SK-N-SH (cell line): Measurements from ENCODE around the gene ATM. TPM values are rescaled to one million over a fixed set of nuclear protein-coding genes. Genes with fewer than 3 reads are reported as not detected.

ENCODE experiments used
- CTCF ChIA-PET: fragments of 300-600, 350-600 bp; formaldehyde crosslinking; extraction: SDS; loops from one replicate; lab custom pipeline; 2021; lab: Yijun Ruan, JAX
- POLR2A ChIA-PET: fragments of 350-600 bp; sonication (Branson Sonifier 250); formaldehyde crosslinking; extraction: SDS; loops from one replicate; lab custom pipeline; 2020; ENCODE audit warnings: antibody characterized with exemption, inconsistent platforms; lab: Yijun Ruan, JAX
- DNase-seq: peaks from one replicate; pipeline ENCODE4 v3.0.0; 2012
- H2AFZ ChIP-seq: fragments of 200-600 bp; sonication (generic); 2 replicates; pipeline ENCODE4 v1.8.1; 2016; ENCODE audit warnings: antibody characterized with exemption, mild to moderate bottlenecking, low read depth
- H3F3A ChIP-seq: fragments of 200-600 bp; sonication (generic); replicated peaks from 2 replicates; pipeline ENCODE3; 2016; ENCODE audit warnings: antibody characterized with exemption, mild to moderate bottlenecking; ENCODE audit not compliant: insufficient read depth
- H3K27ac ChIP-seq, 2 experiments: fragments of 200-500 bp in 1 of 2; fragments of 200-600 bp in 1 of 2; sonication (Bioruptor generic) in 1 of 2; sonication (generic), shearing (Covaris generic) in 1 of 2; 2 replicates each; pipeline versions ENCODE4 v1.5.1 to v1.6.1; 2014 to 2016; ENCODE audit warnings: low read depth in 2 of 2, inconsistent platforms in 1 of 2, low read length in 1 of 2, mild to moderate bottlenecking in 1 of 2, mixed read lengths in 1 of 2
- H3K27me3 ChIP-seq: fragments of 200-600 bp; sonication (generic), shearing (Covaris generic); 2 replicates; pipeline ENCODE4 v1.6.1; 2016; ENCODE audit warnings: mixed run types; ENCODE audit not compliant: insufficient read depth
- H3K36me3 ChIP-seq, 2 experiments: fragments of 200-500 bp in 1 of 2; fragments of 200-600 bp in 1 of 2; sonication (Bioruptor generic) in 1 of 2; sonication (generic) in 1 of 2; replicated peaks in 1 of 2; 2 replicates each; pipeline versions ENCODE3 to v1.5.1; 2014 to 2016; ENCODE audit warnings: low read length in 1 of 2, mild to moderate bottlenecking in 1 of 2; ENCODE audit not compliant: insufficient read depth in 2 of 2, control insufficient read depth in 1 of 2
- H3K4me1 ChIP-seq, 2 experiments: fragments of 200-500 bp in 1 of 2; fragments of 200-600 bp in 1 of 2; sonication (Bioruptor generic) in 1 of 2; sonication (generic), shearing (Covaris generic) in 1 of 2; 2 replicates each; pipeline versions ENCODE4 v1.5.1 to v1.6.1; 2014 to 2016; ENCODE audit warnings: low read depth in 1 of 2, low read length in 1 of 2, mixed run types in 1 of 2; ENCODE audit not compliant: insufficient read depth in 2 of 2, control insufficient read depth in 1 of 2
- H3K4me2 ChIP-seq: fragments of 200-600 bp; sonication (generic), shearing (Covaris generic); 2 replicates; pipeline ENCODE4 v1.6.1; 2017; ENCODE audit warnings: mixed run types
- H3K4me3 ChIP-seq, 2 experiments: fragments of 200-500 bp in 1 of 2; fragments of 200-600 bp in 1 of 2; sonication (Bioruptor generic) in 1 of 2; sonication (generic), shearing (Covaris generic) in 1 of 2; 2 replicates each; pipeline versions ENCODE4 v1.5.1 to v1.8.1; 2014 to 2016; ENCODE audit warnings: low read depth in 2 of 2, inconsistent platforms in 1 of 2, low read length in 1 of 2, mild to moderate bottlenecking in 1 of 2, mixed read lengths in 1 of 2, moderate library complexity in 1 of 2
- H3K79me2 ChIP-seq: fragments of 200-600 bp; sonication (generic); 2 replicates; pipeline ENCODE4 v1.8.1; 2017; ENCODE audit warnings: mild to moderate bottlenecking; ENCODE audit not compliant: insufficient read depth
- H3K9ac ChIP-seq: fragments of 200-600 bp; sonication (generic); 2 replicates; pipeline ENCODE4 v1.6.1; 2017; ENCODE audit warnings: mixed run types
- H3K9me2 ChIP-seq: fragments of 200-600 bp; sonication (generic); 2 replicates; pipeline ENCODE4 v1.6.1; 2017; ENCODE audit warnings: mixed run types
- H3K9me3 ChIP-seq: fragments of 200-600 bp; sonication (generic); 2 replicates; pipeline ENCODE4 v1.6.1; 2017; ENCODE audit warnings: mixed run types, mild to moderate bottlenecking, moderate library complexity
- H4K20me1 ChIP-seq: fragments of 200-600 bp; sonication (generic); 2 replicates; pipeline ENCODE4 v1.6.1; 2017; ENCODE audit warnings: mild to moderate bottlenecking, mixed run types; ENCODE audit not compliant: insufficient read depth
- CHD2 ChIP-seq: fragments of 150-350 bp; IDR thresholded peaks from 2 replicates; pipeline ENCODE4 v1.6.1; 2018; ENCODE audit warnings: low read length; ENCODE audit not compliant: partially characterized antibody
- CTCF ChIP-seq: fragments of 200-600 bp; sonication (generic); IDR thresholded peaks from 2 replicates; pipeline ENCODE4 v1.6.1; 2017; ENCODE audit warnings: antibody characterized with exemption, mild to moderate bottlenecking, moderate library complexity
- ELF1 ChIP-seq: IDR thresholded peaks from 2 replicates; pipeline ENCODE4 v1.4.0; 2012
- FOSL2 ChIP-seq: IDR thresholded peaks from 2 replicates; pipeline ENCODE4 v1.4.0; 2012; ENCODE audit warnings: low read depth, mild to moderate bottlenecking, moderate library complexity, borderline replicate concordance
- FOXJ3 ChIP-seq: sonication (generic); formaldehyde crosslinking; IDR thresholded peaks from 2 replicates; pipeline ENCODE4 v1.5.1; 2020; ENCODE audit warnings: mild to moderate bottlenecking, missing genetic modification reagents
- FOXM1 ChIP-seq: IDR thresholded peaks from 2 replicates; pipeline ENCODE4 v1.4.0; 2012; ENCODE audit warnings: low read depth, mild to moderate bottlenecking
- GABPA ChIP-seq: IDR thresholded peaks from 2 replicates; pipeline ENCODE4 v1.4.0; 2012; ENCODE audit warnings: low read depth, mild to moderate bottlenecking
- GATA2 ChIP-seq: sonication (generic); formaldehyde crosslinking; IDR thresholded peaks from 2 replicates; pipeline ENCODE4 v1.5.0; 2020; ENCODE audit warnings: mild to moderate bottlenecking, missing genetic modification reagents
- IRF3 ChIP-seq: fragments of 150-350 bp; IDR thresholded peaks from 2 replicates; pipeline ENCODE4 v1.6.1; 2016; ENCODE audit warnings: mild to moderate bottlenecking, low read depth, low read length
- MEF2A ChIP-seq: IDR thresholded peaks from 2 replicates; pipeline ENCODE4 v1.4.0; 2012; ENCODE audit warnings: low read depth, borderline replicate concordance
- POLR2AphosphoS5 ChIP-seq: IDR thresholded peaks from 2 replicates; pipeline ENCODE4 v1.6.1; 2012; ENCODE audit warnings: low read depth, low read length
- RXRA ChIP-seq: IDR thresholded peaks from 2 replicates; pipeline ENCODE4 v1.4.0; 2012; ENCODE audit warnings: low read depth, mild to moderate bottlenecking, borderline replicate concordance
- TAF1 ChIP-seq: IDR thresholded peaks from 2 replicates; pipeline ENCODE4 v1.6.1; 2012; ENCODE audit warnings: low read depth, mild to moderate bottlenecking, low read length, moderate library complexity, borderline replicate concordance
- TCF12 ChIP-seq: IDR thresholded peaks from 2 replicates; pipeline ENCODE4 v1.4.0; 2012
- USF1 ChIP-seq: IDR thresholded peaks from 2 replicates; pipeline ENCODE4 v1.4.0; 2012; ENCODE audit warnings: low read depth, borderline replicate concordance
- USF2 ChIP-seq: fragments of 150-350 bp; IDR thresholded peaks from 2 replicates; pipeline ENCODE4 v1.6.1; 2017; ENCODE audit warnings: antibody characterized with exemption, low read length, low read depth, borderline replicate concordance
- WGBS: methylation state at CpG from one replicate; pipeline ENCODE4 v1.1.6; 2017; ENCODE audit warnings: low lambda C conversion rate; 5-methylcytosine and 5-hydroxymethylcytosine counted together
- polyA plus RNA-seq, 3 experiments: library from polyadenylated mRNA; depleted of rRNA; stranded (reverse); fragments of >200 nt; gene quantifications; 2 replicates each; pipeline ENCODE4 v1.2.3, GENCODE V29; 2012
- TF ChIP-seq, protein P1 (sequence below): IDR thresholded peaks from 2 replicates; pipeline ENCODE4; 2012
- TF ChIP-seq, protein P2 (sequence below): IDR thresholded peaks from 2 replicates; pipeline ENCODE4 v1.4.0; 2012; ENCODE audit warnings: low read depth, borderline replicate concordance

ATM gene
- polyA plus RNA-seq, 1 of the 3 experiments (the other 2 are of a cell fraction): 14.1 TPM

GRCh38 chr11:108364159-108364558 lies 141.3 kb downstream of the ATM start:
- ChIA-PET POLR2A (no interaction called here), CTCF (no interaction called here)
- Histone ChIP-seq H3K79me2 (no peaks in the 10 kb centered on the region), H3K9ac (no peak overlapping the region), H3K27me3 (no peaks in the 10 kb centered on the region), H3K9me2 (no peaks in the 10 kb centered on the region), H3K27ac (no peak overlapping the region), H3K36me3 (peaks cover 9 to 14% of the 10 kb centered on the region in 2 experiments), H2AFZ (no peak overlapping the region), H3F3A (no peaks in the 10 kb centered on the region), H3K9me3 (no peaks in the 10 kb centered on the region), H3K4me2 (no peak overlapping the region), H3K4me1 (no peaks in the 10 kb centered on the region; a peak in 1 of 4 replicates), H4K20me1 (no peaks in the 10 kb centered on the region), H3K4me3 (no peak overlapping the region)
- no peak for DNase-seq
- TF ChIP-seq, protein P1, sequence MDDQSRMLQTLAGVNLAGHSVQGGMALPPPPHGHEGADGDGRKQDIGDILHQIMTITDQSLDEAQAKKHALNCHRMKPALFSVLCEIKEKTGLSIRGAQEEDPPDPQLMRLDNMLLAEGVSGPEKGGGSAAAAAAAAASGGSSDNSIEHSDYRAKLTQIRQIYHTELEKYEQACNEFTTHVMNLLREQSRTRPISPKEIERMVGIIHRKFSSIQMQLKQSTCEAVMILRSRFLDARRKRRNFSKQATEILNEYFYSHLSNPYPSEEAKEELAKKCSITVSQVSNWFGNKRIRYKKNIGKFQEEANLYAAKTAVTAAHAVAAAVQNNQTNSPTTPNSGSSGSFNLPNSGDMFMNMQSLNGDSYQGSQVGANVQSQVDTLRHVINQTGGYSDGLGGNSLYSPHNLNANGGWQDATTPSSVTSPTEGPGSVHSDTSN: 0 out of 2 replicates have a peak, but pooled peaks have one; percentile 5
- TF ChIP-seq POLR2AphosphoS5: no peak
- WGBS: 95% methylated on average over 2 of the region's 2 CpGs

- Histone ChIP-seq H4K20me1 (no peaks in the 10 kb centered on the region), H2AFZ (no peak overlapping the region), H3K79me2 (no peaks in the 10 kb centered on the region)
- no peak for TF ChIP-seq TCF12
- no peak for TF ChIP-seq GATA2
- no peak for TF ChIP-seq USF1
- no peak for TF ChIP-seq FOXJ3
- no peak for TF ChIP-seq MEF2A
- TF ChIP-seq CHD2: no peak
- TF ChIP-seq GABPA: no peak
- no peak for TF ChIP-seq ELF1
- TF ChIP-seq, protein P2, sequence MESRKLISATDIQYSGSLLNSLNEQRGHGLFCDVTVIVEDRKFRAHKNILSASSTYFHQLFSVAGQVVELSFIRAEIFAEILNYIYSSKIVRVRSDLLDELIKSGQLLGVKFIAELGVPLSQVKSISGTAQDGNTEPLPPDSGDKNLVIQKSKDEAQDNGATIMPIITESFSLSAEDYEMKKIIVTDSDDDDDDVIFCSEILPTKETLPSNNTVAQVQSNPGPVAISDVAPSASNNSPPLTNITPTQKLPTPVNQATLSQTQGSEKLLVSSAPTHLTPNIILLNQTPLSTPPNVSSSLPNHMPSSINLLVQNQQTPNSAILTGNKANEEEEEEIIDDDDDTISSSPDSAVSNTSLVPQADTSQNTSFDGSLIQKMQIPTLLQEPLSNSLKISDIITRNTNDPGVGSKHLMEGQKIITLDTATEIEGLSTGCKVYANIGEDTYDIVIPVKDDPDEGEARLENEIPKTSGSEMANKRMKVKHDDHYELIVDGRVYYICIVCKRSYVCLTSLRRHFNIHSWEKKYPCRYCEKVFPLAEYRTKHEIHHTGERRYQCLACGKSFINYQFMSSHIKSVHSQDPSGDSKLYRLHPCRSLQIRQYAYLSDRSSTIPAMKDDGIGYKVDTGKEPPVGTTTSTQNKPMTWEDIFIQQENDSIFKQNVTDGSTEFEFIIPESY: no peak
- TF ChIP-seq CTCF: no peak
- TF ChIP-seq FOSL2: no peak
- TF ChIP-seq IRF3: no peak
- no peak for TF ChIP-seq RXRA
- TF ChIP-seq USF2: no peak
- TF ChIP-seq FOXM1: no peak
- no peak for TF ChIP-seq TAF1
- TF ChIP-seq, all 33 proteins: peak for 0
- Histone ChIP-seq H3K9ac (no peak overlapping the region), H3K4me2 (no peak overlapping the region), H3K27ac (no peak overlapping the region), H3K27me3 (no peaks in the 10 kb centered on the region), H3F3A (no peaks in the 10 kb centered on the region), H3K36me3 (peaks cover 13 to 14% of the 10 kb centered on the region in 2 experiments), H3K9me2 (no peaks in the 10 kb centered on the region), H3K4me1 (no peaks in the 10 kb centered on the region; a peak in 1 of 4 replicates), H3K9me3 (no peaks in the 10 kb centered on the region), H3K4me3 (no peak overlapping the region)
- ChIA-PET POLR2A (no interaction called here), CTCF (no interaction called here)
- no peak for DNase-seq
- 92% methylated on average over 1 of the region's 1 CpG for WGBS
Measured at GRCh38 chr11:108368134-108368533, 145.3 kb downstream of the ATM start.
